ENCODE data around the gene CEP162. TPM values are rescaled to one million over a fixed set of nuclear protein-coding genes. Genes with fewer than 3 reads are reported as not detected.
"Not testable (repeated sequence)": the region's sequence is repeated elsewhere in the genome, so short reads cannot be mapped to it uniquely, and the experiment has no call there.

Gene CEP162
- total RNA-seq, 4 donors from 2014 or later = 1.9 to 4.4 (median 3.2) TPM

GRCh38 chr6:84167457-84167856 lies 60.0 kb downstream of the CEP162 start:
- intact Hi-C loops (cut with DNase I; ENCODE audit: low total_unique reads) = no loop called here
- DNase-seq = no peak

GRCh38 chr6:84166395-84166794 lies 61.0 kb downstream of the CEP162 start:
- no peak for TF ChIP-seq POLR2A (IDR thresholded peaks at IDR 0.05)
- H3K9me3 ChIP-seq = no peaks in the 10 kb centered on the region
- H3K27ac ChIP-seq = no peak overlapping the region
- DNase-seq (no peak), ATAC-seq (no peak)
- in situ Hi-C loops (cut with MboI; ENCODE audit: low sequenced_read_pairs in 4 of 4) = no loop called here
- H3K27me3 ChIP-seq = no peaks in the 10 kb centered on the region
- no peaks in the 10 kb centered on the region for H3K4me1 ChIP-seq
- intact Hi-C loops (cut with DNase I; ENCODE audit: low total_unique reads) = no loop called here
- no peaks in the 10 kb centered on the region for H3K36me3 ChIP-seq
- H3K4me3 ChIP-seq = no peak overlapping the region

More at GRCh38 chr6:84167457-84167856, 60.0 kb downstream of the CEP162 start:
- H3K9me3 ChIP-seq = no peaks in the 10 kb centered on the region
- TF ChIP-seq CTCF (IDR thresholded peaks at IDR 0.05 in 4 of 5, conservative IDR thresholded peaks at IDR 0.05 in 1 of 5) = no peak
- TF ChIP-seq POLR2A (IDR thresholded peaks at IDR 0.05) = no peak
- no peaks in the 10 kb centered on the region for H3K27me3 ChIP-seq
- in situ Hi-C loops (cut with MboI; ENCODE audit: low sequenced_read_pairs in 4 of 4) = no loop called here
- H3K4me1 ChIP-seq = no peaks in the 10 kb centered on the region
- no peaks in the 10 kb centered on the region for H3K36me3 ChIP-seq
- no peak overlapping the region for H3K27ac ChIP-seq
- no peak overlapping the region for H3K4me3 ChIP-seq
- no peak for ATAC-seq

DNA sequence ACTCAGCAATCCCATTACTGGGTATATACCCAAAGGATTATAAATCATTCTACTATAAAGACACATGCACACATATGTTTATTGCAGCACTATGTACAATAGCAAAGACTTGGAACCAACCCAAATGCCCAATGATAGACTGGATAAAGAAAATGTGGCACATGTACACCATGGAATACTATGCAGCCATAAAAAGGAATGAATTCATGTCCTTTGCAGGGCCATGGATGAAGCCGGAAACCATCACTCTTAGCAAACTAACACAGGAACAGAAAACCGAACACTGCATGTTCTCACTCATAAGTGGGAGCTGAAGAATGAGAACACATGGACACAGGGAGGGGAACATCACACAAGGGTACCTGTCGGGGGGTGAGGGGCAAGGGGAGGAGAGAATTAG lies 63.1 kb downstream of the CEP162 start:
- H3K36me3 ChIP-seq; in situ Hi-C loops (cut with MboI; ENCODE audit: low sequenced_read_pairs in 4 of 4); H3K27me3 ChIP-seq; H3K4me1 ChIP-seq; intact Hi-C loops (cut with DNase I; ENCODE audit: low total_unique reads); H3K27ac ChIP-seq; H3K4me3 ChIP-seq; ATAC-seq; H3K9me3 ChIP-seq; DNase-seq: not testable (repeated sequence)

DNA sequence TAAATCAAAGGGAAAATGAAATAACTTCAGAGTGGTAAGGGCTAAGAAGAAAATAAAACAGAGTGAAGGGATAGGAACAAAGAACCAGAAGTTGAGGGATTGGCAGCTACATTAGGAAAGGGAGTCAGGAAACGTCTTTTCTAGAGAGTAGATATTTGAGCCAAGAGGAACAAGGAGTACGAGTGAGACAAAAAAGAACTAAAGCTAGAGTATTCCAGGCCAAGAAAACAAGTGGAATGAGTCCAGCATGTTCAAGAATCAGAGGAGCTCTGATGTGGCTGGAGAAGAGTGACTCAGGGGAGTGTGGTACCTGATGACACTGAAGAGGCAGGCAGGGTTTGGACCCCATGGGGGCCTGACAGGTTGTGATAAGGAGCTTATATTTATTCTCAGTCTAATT lies 66.3 kb downstream of the CEP162 start:
- no peaks in the 10 kb centered on the region for H3K9me3 ChIP-seq
- ATAC-seq = no peak

GRCh38 chr6:84156306-84156705 lies 71.1 kb downstream of the CEP162 start:
- DNase-seq (no peak), ATAC-seq (no peak)
- intact Hi-C loops (cut with DNase I; ENCODE audit: low total_unique reads) = no loop called here
- Histone ChIP-seq H3K36me3 (peaks cover 0 to 10% of the 10 kb centered on the region in 2 donors), H3K4me3 (no peak overlapping the region), H3K27ac (no peak overlapping the region), H3K4me1 (no peaks in the 10 kb centered on the region), H3K27me3 (no peaks in the 10 kb centered on the region), H3K9me3 (no peaks in the 10 kb centered on the region)
- in situ Hi-C loops (cut with MboI; ENCODE audit: low sequenced_read_pairs in 4 of 4) = no loop called here
- no peak for TF ChIP-seq POLR2A (IDR thresholded peaks at IDR 0.05)

More for the DNA sequence above, 66.3 kb downstream of the CEP162 start:
- no peak for DNase-seq
- Histone ChIP-seq H3K4me3 (no peak overlapping the region), H3K27ac (no peak overlapping the region), H3K36me3 (no peaks in the 10 kb centered on the region), H3K4me1 (no peaks in the 10 kb centered on the region), H3K27me3 (no peaks in the 10 kb centered on the region)
- in situ Hi-C loops (cut with MboI; ENCODE audit: low sequenced_read_pairs in 4 of 4) (no loop called here), intact Hi-C loops (cut with DNase I; ENCODE audit: low total_unique reads) (no loop called here)
- TF ChIP-seq CTCF (IDR thresholded peaks at IDR 0.05 in 4 of 5, conservative IDR thresholded peaks at IDR 0.05 in 1 of 5) (no peak), POLR2A (IDR thresholded peaks at IDR 0.05) (no peak)

DNA sequence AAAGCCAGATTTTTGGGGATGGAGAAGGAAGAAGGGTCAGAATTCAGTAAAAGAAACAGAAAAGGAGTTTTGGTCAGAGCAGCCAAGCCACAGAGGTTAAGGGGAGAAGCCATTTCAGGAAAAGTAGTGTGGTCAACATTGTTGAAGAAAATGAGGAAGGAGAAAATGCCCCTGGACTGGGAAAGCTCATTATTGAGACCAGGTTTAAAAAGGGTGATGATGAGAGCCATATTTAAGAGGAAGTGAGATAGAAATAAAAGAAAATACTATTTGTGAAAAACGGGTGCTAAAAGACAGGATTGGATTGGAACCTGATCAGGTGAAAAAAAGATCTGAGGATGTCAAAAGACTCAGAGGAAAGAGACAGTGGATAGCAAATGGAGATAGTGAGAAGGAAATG lies 75.8 kb downstream of the CEP162 start:
- no peak for TF ChIP-seq CTCF (IDR thresholded peaks at IDR 0.05 in 4 of 5, conservative IDR thresholded peaks at IDR 0.05 in 1 of 5)
- no peak for TF ChIP-seq POLR2A (IDR thresholded peaks at IDR 0.05)
- intact Hi-C loops (cut with DNase I; ENCODE audit: low total_unique reads) (no loop called here), in situ Hi-C loops (cut with MboI; ENCODE audit: low sequenced_read_pairs in 4 of 4) (no loop called here)
- H3K9me3 ChIP-seq = no peaks in the 10 kb centered on the region
- no peaks in the 10 kb centered on the region for H3K4me1 ChIP-seq
- H3K27me3 ChIP-seq = no peaks in the 10 kb centered on the region
- ATAC-seq (no peak), DNase-seq (no peak)
- no peak overlapping the region for H3K4me3 ChIP-seq
- H3K27ac ChIP-seq = no peak overlapping the region
- peaks cover 0 to 22% of the 10 kb centered on the region in 2 donors for H3K36me3 ChIP-seq

Data from gastrocnemius medialis (tissue), 4 donors.